SKM-1 (cell line): ENCODE data around the gene INPP4B.

Experiments used
- DNase-seq: peaks from one replicate; lab custom pipeline; 2025; ENCODE audit not compliant: unreplicated experiment; lab: John Stamatoyannopoulos, UW

The INPP4B gene

DNA sequence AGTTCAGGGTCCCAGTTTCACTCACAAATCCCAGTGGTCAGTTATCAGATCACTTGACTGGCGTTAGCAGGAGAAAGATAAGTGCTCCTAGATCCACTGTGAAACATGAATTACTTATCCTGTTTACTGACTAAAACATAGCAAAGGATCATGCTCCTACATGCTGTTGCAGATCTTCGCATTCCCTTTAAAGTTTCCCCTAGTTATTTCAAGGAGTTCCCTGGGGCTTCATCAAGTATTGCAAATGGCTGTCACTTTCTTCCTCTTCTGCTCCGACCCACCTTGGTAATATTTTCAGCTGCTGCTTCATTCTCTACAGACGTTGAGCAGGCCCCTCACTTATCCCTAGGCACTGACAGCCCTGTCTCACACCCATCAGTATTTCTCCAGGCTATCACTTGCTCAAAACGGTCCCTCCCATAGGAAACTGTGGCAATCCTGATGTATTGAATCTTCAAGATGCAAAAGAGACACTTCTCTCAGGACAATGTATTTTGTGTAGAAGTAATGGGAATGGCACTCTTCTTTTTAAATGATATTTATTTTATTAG is 466.0 kb downstream of the INPP4B start:
- no peak for DNase-seq

GRCh38 chr4:142379277-142380051 is 466.6 kb downstream of the INPP4B start:
- DNase-seq = no peak

- no peak for DNase-seq
These were observed 467.9 kb downstream of the INPP4B start for GRCh38 chr4:142378179-142378578.

- DNase-seq = no peak
These were observed 468.6 kb downstream of the INPP4B start for GRCh38 chr4:142377342-142378091.

DNA sequence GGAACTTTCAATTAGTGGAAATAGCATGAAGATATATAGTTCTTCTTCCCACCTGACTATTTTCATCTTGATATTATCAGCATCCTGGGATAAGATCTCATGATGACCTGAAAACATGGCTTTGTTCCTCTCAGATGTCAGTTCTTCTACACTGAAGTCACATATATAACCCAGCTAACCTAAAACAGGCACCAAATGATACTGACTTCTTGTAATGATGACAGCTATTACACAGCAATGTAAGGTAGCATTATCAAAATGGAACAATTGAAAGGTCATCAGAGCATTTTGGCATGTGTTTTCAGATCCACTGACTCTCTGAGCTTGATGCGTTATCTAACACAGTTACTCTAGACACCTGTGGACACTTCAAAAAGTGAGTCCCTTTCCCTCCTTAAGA is 469.9 kb downstream of the INPP4B start:
- no peak for DNase-seq

GRCh38 chr4:142373610-142374009 is 472.5 kb downstream of the INPP4B start:
- DNase-seq = no peak

DNA sequence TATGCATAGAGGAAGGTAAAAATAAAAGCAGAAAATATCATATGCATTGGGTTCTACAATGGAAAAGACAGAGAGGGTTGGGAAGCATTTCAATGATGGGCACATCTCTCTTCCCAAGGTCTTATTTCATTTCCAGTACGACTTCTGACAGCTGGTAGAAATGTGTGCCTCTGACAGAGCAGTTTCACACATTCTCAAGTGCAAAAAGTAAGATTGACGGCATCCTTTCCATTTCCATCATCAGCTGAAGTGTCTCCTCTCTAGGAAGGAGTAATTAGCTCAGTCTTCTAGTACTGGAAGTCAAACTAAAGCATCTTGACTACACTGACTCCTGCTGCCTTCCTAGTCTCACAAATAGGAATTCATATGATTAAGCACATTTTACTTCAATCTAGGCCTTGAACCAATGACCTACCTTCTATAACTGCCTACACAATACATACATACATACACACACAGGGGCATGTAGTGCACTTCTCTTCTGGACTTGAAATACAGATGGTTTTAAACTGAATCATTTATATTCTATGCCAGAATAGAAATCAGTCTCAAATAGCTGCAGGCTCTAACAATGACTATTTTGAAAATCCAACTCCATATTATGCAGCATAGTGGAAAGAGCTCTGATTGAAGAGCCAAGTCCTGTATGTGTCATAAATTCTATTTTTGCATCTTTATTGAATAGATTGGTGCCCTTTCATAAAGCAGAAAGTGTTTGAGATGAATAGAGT is 473.4 kb downstream of the INPP4B start:
- DNase-seq = no peak

GRCh38 chr4:142369141-142369540 is 477.0 kb downstream of the INPP4B start:
- no peak for DNase-seq

- DNase-seq = no peak
These were observed 478.5 kb downstream of the INPP4B start for GRCh38 chr4:142367418-142368180.

DNA sequence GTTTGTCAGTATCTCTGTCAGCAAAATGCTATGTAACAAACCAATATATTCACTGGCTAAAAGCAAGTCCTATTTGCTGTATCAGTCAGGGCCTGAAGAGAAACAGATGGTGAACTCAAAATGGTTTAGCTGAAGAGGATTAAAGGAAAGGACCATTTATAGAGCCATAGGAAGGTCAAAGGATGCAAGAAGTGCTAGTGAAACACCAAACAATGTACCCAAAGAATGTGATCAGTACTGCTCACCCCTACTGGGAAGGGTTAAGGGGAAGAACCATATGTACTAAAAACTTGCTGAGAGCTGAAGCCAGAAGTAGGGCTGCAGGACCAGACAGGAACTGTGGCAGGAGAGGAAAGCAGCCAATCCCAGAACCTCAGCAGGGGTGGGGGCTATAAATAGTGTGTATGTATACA is 479.3 kb downstream of the INPP4B start:
- DNase-seq = no peak

- no peak for DNase-seq
These were observed 480.7 kb downstream of the INPP4B start for GRCh38 chr4:142365391-142365790.

DNA sequence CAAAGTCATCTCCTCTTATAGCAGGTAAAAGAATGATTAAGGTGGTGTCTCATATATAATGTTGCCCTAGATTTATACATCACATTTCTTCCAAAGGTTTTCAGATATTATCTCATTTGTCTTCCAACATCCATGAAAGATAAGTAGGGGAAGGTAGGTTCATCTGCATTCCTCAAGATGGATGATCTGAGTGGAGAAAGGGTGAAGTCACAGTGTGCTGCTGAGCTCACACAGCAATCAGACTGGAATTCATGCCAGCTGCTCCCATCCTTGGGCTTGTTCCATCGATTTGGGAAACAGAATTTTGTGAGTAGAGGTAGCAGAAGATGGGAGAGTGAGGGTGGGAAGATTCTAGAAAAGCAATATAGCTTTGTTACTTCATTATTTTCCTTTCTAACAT is 482.4 kb downstream of the INPP4B start:
- DNase-seq = no peak

DNA sequence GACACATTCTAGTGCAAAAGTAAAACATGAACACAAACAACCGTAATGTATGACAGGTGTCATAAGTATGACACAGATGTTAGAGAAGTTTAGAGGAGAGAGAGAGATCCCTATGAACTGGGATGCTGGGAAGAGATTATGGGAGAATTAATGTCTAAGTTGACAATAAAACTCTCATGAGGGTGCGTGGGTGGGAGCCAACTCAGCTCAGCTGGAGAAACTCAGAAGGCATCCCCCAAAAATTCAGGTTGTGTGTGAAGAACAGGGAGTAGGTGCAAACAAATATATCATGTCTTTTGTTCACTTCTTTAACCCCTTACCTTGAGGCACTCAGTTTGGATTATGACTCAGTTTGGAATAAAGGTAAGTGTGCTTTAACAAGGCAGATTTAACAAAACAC is 484.1 kb downstream of the INPP4B start:
- no peak for DNase-seq

DNA sequence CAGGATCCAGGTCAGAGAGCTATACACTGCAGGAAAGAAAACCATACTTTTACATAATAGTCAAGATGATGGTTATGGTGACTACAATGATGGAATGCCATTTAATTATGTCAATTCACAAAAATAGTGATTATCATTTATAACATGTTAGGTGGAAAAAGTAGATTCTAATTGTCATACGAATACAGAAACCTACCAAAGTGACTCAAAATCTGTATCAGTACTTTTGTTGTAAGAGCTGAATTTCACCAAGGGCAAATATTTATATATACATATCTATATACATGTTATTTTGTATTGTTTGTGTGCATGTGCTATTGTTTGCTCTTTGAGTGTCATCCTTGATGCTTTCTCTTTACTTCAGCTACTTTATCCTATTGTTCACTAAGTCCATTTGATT is 485.4 kb downstream of the INPP4B start:
- DNase-seq = no peak

- DNase-seq = no peak
These were observed 487.4 kb downstream of the INPP4B start for GRCh38 chr4:142358656-142359055.

DNA sequence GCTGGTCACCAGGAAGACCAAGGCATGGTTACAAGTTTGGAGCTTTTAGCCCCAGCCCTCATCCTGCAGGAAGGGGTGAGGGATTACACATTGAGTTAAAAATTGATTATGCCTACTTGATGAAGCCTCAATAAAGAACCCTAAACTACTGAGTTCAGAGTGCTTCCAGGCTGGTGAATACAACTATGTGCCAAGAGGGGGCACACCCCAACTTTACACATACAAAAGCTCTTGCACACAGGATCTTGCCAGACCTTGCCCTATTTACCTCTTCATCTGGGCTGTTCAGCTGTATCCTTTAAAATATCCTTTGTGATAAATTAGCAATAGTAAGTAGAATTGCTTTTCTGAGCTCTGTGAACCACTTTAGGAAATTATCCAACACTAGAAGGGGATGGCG is 489.3 kb downstream of the INPP4B start:
- DNase-seq = no peak

DNA sequence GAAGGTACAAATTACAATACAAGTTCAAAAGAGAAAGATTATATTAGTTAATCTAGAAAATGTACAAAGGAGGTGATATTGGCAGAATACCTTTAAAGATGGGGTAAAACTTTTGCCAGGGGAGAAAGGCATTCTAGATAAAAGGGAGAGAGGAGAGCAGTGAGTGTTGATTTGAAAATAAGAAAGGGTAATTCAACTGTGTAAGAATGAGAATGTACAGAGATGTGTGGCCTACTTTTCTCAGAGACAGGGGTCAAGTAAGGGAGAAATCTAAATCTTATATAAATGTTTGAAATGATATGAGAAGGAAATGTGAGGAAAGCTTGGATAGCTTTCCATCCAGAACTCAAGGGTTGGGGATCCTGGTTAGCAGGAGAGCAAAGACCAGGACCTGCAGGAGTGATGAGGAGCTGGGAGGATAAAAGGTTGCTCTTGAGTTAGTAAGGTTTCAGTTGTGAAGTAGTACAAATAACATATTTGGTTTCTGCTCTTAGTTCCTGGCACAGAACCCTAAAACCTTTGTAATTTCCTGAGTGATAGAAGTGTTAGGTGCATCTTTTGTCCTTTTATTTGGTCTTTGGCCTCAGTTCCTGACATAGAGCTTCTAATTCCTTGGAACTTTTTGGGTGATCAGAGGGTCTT is 489.9 kb downstream of the INPP4B start:
- no peak for DNase-seq

DNA sequence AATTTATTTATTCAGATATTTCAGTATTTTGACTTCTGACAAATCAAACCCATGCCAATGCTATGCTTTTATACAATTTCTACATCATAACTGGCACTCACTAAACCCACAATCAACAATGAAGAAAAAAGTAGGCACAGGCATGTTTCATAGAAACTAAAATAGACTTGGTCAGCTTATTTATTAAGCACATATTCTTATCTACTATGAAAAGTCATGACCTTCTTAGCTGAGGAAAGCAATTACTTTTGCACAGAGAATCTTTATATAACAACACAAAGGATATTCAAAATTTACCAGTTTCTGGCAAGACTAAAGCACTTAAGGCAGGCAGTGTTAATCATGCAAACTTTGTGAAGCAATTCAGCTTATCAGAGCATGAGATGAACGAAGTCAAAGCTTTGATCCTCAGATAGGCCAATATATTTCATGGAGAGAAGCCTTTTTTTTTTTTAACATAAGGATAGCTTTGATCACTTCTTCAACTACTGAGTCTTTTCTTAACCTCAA is 490.6 kb downstream of the INPP4B start:
- DNase-seq = no peak

DNA sequence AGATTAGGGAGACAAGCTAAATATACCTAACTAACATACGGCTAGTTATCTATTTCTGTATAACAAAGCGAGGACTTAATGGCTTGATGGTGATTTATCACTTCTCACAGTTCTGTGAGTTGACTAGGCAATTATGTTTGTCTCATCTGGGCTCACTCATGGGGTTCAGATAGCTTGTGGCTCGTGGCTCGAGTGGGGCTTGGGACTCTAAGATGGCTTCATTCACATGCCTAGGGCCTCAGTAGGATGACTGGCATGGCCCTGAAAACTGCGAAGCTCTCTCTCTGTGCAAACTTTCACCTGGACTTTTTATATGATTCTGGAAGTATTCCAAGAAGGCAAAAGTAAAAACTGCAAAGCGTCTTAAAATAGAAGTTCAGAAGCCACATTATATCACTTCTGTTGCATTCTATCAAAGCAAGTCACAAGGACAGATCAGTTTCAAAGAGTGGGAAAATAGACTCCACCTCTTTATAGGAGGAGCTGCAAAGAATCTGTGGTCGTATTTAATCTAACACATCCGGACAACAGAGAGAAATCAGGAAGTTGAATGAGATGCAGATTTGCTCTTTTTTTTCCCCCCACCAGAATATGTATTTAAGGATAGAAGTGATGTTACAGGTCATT is 491.2 kb downstream of the INPP4B start:
- DNase-seq = no peak

DNA sequence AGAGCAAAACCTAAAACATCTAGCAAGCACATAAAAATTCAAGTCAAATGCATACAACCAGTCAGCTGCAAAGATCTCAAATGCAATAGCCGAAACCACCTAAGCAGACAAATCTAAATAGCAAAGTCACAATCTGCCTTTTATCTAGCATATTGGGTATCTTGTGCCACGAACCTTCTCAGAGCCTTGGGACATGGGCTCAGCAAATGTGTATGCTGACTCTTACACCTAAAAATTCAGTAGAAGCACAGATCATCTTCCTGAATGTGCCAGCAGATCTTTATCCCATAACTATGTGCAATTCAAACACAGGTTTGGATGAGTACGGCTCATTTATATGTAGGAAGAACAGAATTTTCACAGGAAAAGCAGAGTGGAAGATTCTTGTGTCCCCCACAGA is 492.1 kb downstream of the INPP4B start:
- DNase-seq = no peak
